Skeletal muscle tissue (tissue), 4 donors: ENCODE measurements around the gene NHP2. TPM values are rescaled to one million over a fixed set of nuclear protein-coding genes. Genes with fewer than 3 reads are reported as not detected.

Experiments
- H3K27ac ChIP-seq: one replicate; pipeline ENCODE4 v1.7.0; 2013; ENCODE audit warnings: mild to moderate bottlenecking, low read depth, low read length, inconsistent platforms
- H3K27me3 ChIP-seq, 3 donors: one replicate each; pipeline ENCODE4 v1.7.0; 2013; ENCODE audit warnings: low read length in 3 of 3; ENCODE audit not compliant: control insufficient read depth in 3 of 3, insufficient read depth in 3 of 3
- H3K36me3 ChIP-seq, 3 donors: one replicate each; pipeline ENCODE4 v1.7.0; 2013; ENCODE audit warnings: low read length in 3 of 3; ENCODE audit not compliant: control insufficient read depth in 3 of 3, insufficient read depth in 3 of 3
- H3K4me1 ChIP-seq, 3 donors: one replicate each; pipeline ENCODE4 v1.7.0; 2013; ENCODE audit warnings: low read length in 3 of 3, mild to moderate bottlenecking in 3 of 3; ENCODE audit not compliant: control insufficient read depth in 3 of 3, insufficient read depth in 3 of 3
- H3K4me3 ChIP-seq, 3 donors: one replicate each; pipeline ENCODE4 v1.7.0; 2013; ENCODE audit warnings: low read length in 3 of 3
- H3K9ac ChIP-seq, 3 donors: one replicate each; pipeline ENCODE4 v1.7.0; 2013; ENCODE audit warnings: low read length in 3 of 3, mild to moderate bottlenecking in 3 of 3, moderate library complexity in 2 of 3, low read depth in 1 of 3
- H3K9me3 ChIP-seq, 3 donors: one replicate each; pipeline ENCODE4 v1.7.0; 2013; ENCODE audit warnings: low read length in 3 of 3; ENCODE audit not compliant: control insufficient read depth in 3 of 3
- total RNA-seq: library from RNA; depleted of rRNA; stranded (reverse); fragments of >200 nt; gene quantifications from one replicate; pipeline ENCODE4 v1.2.3, GENCODE V29; 2014
- donor health status: Osteomylitis.

Gene NHP2
- total RNA-seq, 1 donor from 2014 or later: 77.8 TPM

DNA sequence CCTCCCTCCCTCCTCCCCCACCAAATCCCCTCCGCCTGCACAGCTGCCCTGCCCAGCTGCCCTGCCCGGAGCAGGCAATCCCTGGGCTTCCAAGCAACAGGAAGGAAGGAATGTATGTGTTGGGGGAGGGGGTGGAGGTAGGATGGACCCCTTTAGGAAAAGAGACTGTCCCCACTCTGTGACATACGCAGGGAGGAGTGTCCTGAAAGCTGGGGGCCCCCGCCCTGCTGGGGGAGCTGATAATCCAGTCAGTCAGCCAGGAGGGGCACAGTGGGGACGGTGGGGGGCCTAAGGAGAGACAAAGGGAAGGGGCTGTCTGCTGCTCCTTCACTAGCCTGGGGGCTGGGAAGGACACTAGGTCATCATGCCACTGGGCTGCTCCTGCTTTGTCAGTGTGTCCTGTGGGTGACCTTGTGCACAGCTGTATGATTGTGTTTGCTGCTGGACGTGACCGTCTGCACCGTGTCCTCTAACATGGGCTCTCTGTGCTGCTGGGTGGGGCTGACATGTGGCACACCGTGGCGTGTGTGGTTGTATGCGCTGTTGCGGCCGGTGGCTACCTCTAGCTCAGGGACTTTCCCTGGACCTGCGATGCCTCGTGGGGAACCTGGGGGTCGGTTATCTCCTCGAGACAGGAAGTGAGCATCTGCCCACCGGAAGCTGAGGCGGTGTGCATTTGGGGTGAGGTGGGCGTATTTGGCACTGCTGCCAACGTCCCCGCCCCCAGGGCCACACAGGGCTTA is 37.4 kb downstream of the NHP2 start:
- Histone ChIP-seq H3K4me1 (peaks cover 16 to 53% (median 35%) of the 10 kb centered on the region in 3 donors), H3K27ac (no peak overlapping the region), H3K9me3 (no peaks in the 10 kb centered on the region)

DNA sequence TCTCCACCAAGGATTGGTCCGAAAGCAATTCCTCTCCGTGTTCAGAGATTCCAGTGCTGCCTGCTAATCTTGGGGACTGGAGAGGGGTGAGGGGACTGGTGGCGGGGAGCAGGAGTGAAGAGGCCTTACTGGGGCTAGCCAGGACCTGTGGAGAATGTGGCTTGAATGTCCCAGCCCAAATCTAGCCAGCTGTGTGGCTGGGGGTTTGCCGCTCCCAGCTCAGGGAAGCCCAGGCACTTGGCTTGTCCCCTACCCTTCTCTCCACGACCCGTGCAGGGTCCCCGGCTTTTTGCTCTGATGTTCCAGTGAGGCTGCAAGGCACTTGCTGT is 37.9 kb downstream of the NHP2 start:
- Histone ChIP-seq H3K36me3 (no peaks in the 10 kb centered on the region), H3K27ac (no peak overlapping the region), H3K4me3 (no peak overlapping the region), H3K27me3 (peaks cover 42 to 51% (median 46%) of the 10 kb centered on the region in 3 donors), H3K4me1 (peaks cover 11 to 47% (median 30%) of the 10 kb centered on the region in 3 donors), H3K9ac (peak overlapping the region in 1 of 3 donors; percentile 25), H3K9me3 (no peaks in the 10 kb centered on the region)

More for the DNA sequence above, 37.4 kb downstream of the NHP2 start:
- no peaks in the 10 kb centered on the region for H3K36me3 ChIP-seq
- H3K27me3 ChIP-seq: peaks cover 42 to 51% (median 46%) of the 10 kb centered on the region in 3 donors
- no peak overlapping the region for H3K4me3 ChIP-seq
- no peak overlapping the region for H3K9ac ChIP-seq

DNA sequence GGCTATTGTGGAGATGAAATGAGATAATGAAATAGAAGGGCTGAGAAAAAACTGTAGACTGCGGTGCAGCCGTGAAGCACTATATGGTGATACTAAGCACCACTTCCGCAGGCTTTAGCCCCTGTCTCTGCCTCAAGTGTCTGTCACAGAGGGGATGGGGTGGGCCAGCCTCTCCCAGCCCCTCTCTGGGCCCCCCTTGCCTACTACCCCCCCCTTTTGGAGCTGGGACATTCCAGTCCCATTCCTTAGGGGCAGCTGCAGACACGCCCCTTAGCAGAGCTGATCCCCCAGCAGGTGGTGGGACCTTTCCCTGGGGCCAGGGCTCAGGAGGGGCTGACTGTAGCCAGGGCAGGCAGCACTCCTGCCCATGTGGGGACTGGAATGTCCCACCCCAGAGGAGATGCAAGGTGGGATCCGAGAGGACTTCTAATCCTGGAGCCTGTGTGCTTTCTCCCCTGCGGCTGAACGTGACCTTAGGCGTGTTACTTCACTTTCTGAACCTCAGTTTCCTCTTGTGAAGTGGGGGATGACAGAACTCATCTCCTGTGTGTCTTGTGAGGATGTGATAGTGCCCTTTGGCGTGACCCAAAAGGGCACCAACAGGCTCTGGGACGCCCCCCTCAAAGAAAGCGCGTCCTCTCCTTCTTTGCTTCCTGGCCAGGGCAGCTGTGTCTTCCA is 38.4 kb downstream of the NHP2 start:
- Histone ChIP-seq H3K36me3 (no peaks in the 10 kb centered on the region), H3K4me1 (peaks cover 6 to 42% (median 25%) of the 10 kb centered on the region in 3 donors), H3K9me3 (no peaks in the 10 kb centered on the region), H3K9ac (peak overlapping the region in 1 of 3 donors; percentile 25), H3K27me3 (peaks cover 42 to 51% (median 49%) of the 10 kb centered on the region in 3 donors), H3K27ac (no peak overlapping the region), H3K4me3 (peak overlapping the region in 1 of 3 donors; percentile 22)

DNA sequence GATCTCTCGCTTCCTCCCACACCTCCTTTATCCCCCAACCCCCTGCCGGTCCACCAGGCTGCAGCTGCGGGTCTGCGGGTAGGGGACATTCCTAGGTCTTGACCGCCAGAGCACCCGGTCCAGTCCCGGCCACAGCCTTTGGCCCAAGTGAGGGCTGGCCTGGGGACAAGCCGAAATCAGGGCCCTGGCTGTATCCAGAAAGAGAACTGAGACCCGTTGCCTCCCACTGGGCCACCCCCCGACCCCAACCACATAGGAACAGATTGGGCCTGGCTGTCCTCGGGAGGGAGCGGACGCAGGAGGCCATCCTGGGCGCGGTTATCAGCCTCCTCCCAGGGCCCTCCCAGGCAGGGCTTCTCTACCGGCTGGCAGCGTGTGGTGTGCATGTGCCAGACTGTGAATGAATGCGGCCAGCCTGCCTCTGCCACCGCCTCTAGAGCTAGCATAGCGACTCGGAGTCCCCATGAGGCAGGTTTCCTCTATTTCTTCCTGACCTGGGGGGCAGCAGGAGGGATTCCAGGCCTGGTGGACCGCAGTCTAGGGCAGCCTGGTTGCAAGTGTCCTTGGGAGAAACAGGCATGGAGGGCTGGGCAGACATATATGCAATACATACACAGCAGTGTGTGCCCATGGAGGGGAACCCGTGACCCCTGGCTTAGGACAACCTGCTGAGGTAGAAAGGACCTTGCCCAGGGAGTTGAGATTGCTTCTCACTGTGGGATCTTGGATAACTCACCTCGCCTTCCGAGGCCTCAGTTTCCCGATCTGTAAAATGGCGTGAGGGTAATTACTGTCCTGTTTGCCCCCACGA is 39.2 kb downstream of the NHP2 start:
- Histone ChIP-seq H3K4me3 (peak overlapping the region; percentile 38 to 52 (median 45)), H3K4me1 (peaks cover 6 to 39% (median 23%) of the 10 kb centered on the region in 3 donors), H3K9ac (peak overlapping the region in 1 of 3 donors; percentile 50), H3K27ac (no peak overlapping the region), H3K9me3 (no peaks in the 10 kb centered on the region), H3K27me3 (peaks cover 42 to 51% (median 49%) of the 10 kb centered on the region in 3 donors), H3K36me3 (no peaks in the 10 kb centered on the region)

DNA sequence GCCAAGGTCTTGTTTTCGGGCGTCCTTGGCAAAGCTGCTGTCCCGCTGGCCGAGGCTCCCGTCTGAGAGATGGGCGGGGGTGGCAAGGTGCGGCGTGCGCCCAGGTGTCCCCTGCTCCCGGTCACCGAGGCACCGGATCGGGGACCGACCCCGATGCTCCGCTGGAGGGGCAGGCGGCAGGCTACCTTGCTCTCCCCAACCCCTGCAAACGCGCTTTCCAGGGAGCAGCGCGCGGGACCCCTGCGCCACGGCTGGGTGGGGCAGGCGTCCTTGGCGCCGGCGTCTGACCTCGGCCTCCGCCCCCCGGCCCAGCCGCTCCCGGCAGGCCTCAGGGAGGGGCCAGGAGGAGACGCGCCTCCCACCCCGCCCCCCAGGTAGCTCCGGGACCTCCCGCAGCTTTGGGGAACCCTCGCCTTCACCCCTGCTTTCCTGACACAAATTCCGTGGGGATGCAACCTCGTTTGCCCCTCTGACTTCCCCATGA is 39.8 kb downstream of the NHP2 start:
- Histone ChIP-seq H3K9ac (peak overlapping the region in 1 of 3 donors; percentile 50), H3K9me3 (no peaks in the 10 kb centered on the region), H3K36me3 (no peaks in the 10 kb centered on the region), H3K27ac (no peak overlapping the region), H3K27me3 (peaks cover 42 to 51% (median 49%) of the 10 kb centered on the region in 3 donors), H3K4me3 (peak overlapping the region; percentile 38 to 52 (median 45)), H3K4me1 (peaks cover 6 to 39% (median 23%) of the 10 kb centered on the region in 3 donors)

DNA sequence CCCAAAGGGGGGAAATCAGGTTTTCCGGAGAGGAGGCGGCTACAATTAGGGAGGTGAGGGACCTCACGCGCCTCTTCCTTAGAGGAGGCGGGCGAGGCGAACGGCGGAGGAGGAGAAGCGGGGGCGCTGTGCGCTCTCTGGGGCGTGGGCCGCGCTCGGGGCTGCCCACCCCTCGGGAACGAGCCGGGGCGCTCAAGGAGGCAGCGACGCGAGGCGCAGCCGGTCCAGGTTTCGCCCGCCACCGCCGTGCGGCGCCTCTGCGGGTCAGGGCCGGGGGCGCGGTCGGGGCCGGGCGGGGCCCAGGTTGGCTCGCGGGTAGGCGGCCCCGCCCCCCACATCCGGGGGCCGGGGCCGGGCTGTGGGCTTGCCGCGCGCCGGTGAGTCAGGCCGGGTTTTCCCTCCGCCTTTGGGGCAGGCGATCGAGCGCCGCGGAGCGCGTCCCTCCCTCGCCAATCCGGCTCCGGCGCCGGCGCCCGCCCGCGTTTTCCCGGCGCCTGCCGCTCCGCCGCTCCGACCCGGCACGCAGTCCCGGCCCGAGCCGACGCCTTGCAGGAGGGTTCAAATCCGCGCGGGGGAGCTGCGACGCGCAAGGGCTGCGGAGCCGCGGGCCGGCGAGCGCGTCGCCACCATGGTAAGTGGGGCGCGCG is 40.4 kb downstream of the NHP2 start, which contains the start of gene N4BP3:
N4BP3 (plus strand) TSS at position 392 of the 647 bp plus-strand sequence. CDS start 6,052 bp downstream, outside the sequence.
- no peaks in the 10 kb centered on the region for H3K36me3 ChIP-seq
- H3K4me3 ChIP-seq: peak within 1 kb of the TSS; percentile 38 to 52 (median 45)
- H3K27ac ChIP-seq: no peak within 1 kb of the TSS
- peak within 1 kb of the TSS in 1 of 3 donors; percentile 50 for H3K9ac ChIP-seq
- H3K9me3 ChIP-seq: no peaks in the 10 kb centered on the region
- peaks cover 6 to 39% (median 23%) of the 10 kb centered on the region in 3 donors for H3K4me1 ChIP-seq
- peaks cover 40 to 49% (median 49%) of the 10 kb centered on the region in 3 donors for H3K27me3 ChIP-seq

DNA sequence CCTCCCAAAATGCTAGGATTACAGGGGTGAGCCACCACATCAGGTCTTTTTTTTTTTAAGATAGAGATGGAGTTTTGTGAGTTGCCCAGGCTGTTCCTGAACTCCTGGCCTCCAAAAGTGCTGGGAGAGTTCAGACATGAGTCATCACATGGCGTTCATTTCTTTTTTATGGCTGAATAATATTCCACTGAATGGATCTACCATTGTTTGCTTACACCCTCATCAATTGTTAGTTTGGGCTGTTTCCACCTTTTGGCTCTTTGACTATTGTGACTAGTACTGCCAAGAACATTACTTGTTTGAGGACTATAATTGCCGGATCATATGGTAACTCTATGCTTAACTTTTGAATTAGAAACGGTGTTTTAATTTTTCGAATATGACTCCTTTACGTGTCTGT is 41.1 kb downstream of the NHP2 start:
- H3K4me1 ChIP-seq: peaks cover 6 to 33% (median 19%) of the 10 kb centered on the region in 3 donors
- no peaks in the 10 kb centered on the region for H3K36me3 ChIP-seq
- no peak overlapping the region for H3K4me3 ChIP-seq
- no peak overlapping the region for H3K27ac ChIP-seq
- peaks cover 35 to 46% (median 44%) of the 10 kb centered on the region in 3 donors for H3K27me3 ChIP-seq
- no peaks in the 10 kb centered on the region for H3K9me3 ChIP-seq
- H3K9ac ChIP-seq: no peak overlapping the region

DNA sequence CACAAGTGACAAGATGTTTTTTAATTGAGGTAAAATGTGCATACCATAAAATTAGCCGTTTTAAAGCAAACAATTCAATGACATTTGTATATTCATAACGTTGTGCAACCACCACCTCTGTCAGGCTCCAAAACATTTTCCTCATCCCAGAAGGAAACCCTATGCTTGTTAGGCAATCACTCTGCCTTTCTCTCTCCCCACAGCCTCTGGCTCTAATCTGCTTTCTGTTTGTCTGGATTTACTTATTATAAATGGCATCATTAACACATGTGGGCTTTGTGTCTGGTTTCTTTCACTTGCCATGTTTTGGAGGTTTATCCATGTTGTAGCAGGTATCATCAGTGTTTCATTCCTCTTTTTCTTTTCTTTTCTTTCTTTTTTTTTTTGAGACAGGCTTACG is 41.8 kb downstream of the NHP2 start:
- Histone ChIP-seq H3K4me3 (no peak overlapping the region), H3K9ac (no peak overlapping the region), H3K9me3 (no peaks in the 10 kb centered on the region), H3K27me3 (peaks cover 32 to 41% (median 37%) of the 10 kb centered on the region in 3 donors), H3K27ac (no peak overlapping the region), H3K4me1 (peaks cover 6 to 29% (median 14%) of the 10 kb centered on the region in 3 donors), H3K36me3 (no peaks in the 10 kb centered on the region)

DNA sequence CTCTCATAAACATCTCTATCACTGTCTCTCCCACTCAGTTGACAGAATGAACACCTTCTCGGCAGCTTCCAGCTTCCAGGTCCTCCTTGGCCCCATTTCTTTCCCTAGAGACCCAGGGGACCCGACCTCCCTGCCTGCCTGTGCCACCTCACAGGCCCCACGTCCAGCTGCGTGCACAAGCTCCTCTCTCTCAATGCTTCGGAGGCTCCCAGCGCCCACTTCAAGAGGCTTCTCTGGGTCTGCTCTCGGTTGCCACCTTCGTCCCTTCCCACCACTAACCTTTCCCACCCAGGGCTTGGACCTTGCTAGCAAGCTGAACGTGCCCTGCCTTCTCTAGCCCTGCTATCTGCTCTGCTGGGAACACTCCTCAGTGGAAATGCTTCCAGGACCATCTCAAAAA is 43.2 kb downstream of the NHP2 start:
- Histone ChIP-seq H3K9ac (no peak overlapping the region), H3K27me3 (peaks cover 21 to 28% (median 25%) of the 10 kb centered on the region in 3 donors), H3K36me3 (no peaks in the 10 kb centered on the region), H3K4me3 (no peak overlapping the region), H3K4me1 (peaks cover 3 to 22% (median 12%) of the 10 kb centered on the region in 3 donors), H3K9me3 (no peaks in the 10 kb centered on the region), H3K27ac (no peak overlapping the region)
